HG03469 (cell line): Measurements from ENCODE around the gene HBG1.
A peak's percentile ranks its signal among the peaks of the same experiment; 100 is the strongest.

Experiments
- ATAC-seq: cut with Tn5 transposase; IDR thresholded peaks from one replicate; pipeline ENCODE4 v1.9.1; 2021; ENCODE audit warnings: mild to moderate bottlenecking, moderate library complexity, moderate number of reproducible peaks; ENCODE audit not compliant: unreplicated experiment

The HBG1 gene

GRCh38 chr11:5247472-5248192 is 2.0 kb downstream of the HBG1 start:
- no peak for ATAC-seq

- no peak for ATAC-seq
Measured at GRCh38 chr11:5246772-5247471, 2.7 kb downstream of the HBG1 start.

- no peak for ATAC-seq
Measured at GRCh38 chr11:5245155-5245554, 4.5 kb downstream of the HBG1 start.

GRCh38 chr11:5243816-5244180 is 5.9 kb downstream of the HBG1 start:
- ATAC-seq, result no peak

GRCh38 chr11:5242933-5243815 is 6.5 kb downstream of the HBG1 start:
- ATAC-seq, result no peak

- ATAC-seq, result no peak
Measured at GRCh38 chr11:5242208-5242607, 7.4 kb downstream of the HBG1 start.

GRCh38 chr11:5241458-5241857 is 8.2 kb downstream of the HBG1 start:
- no peak for ATAC-seq

GRCh38 chr11:5240458-5240857 is 9.2 kb downstream of the HBG1 start:
- no peak for ATAC-seq

- ATAC-seq, result no peak
Measured at GRCh38 chr11:5240056-5240455, 9.6 kb downstream of the HBG1 start.

- ATAC-seq, result no peak
Measured at GRCh38 chr11:5239046-5239445, 10.6 kb downstream of the HBG1 start.

- no peak for ATAC-seq
Measured at GRCh38 chr11:5238486-5238885, 11.2 kb downstream of the HBG1 start.

- no peak for ATAC-seq
Measured at GRCh38 chr11:5237420-5237819, 12.2 kb downstream of the HBG1 start.

GRCh38 chr11:5235364-5236095 is 14.1 kb downstream of the HBG1 start:
- ATAC-seq, result no peak

- ATAC-seq, result peak; percentile 71
Measured at GRCh38 chr11:5234381-5234834, 15.2 kb downstream of the HBG1 start, which contains the start of gene HBD. TSS of gene HBD (minus strand) at chr11:5234483. CDS start at chr11:5234433, 50 bp downstream.

- ATAC-seq, result no peak
Measured at GRCh38 chr11:5233307-5233706, 16.4 kb downstream of the HBG1 start.

- ATAC-seq, result no peak
Measured at GRCh38 chr11:5232821-5233220, 16.8 kb downstream of the HBG1 start.

- no peak for ATAC-seq
Measured at GRCh38 chr11:5232176-5232575, 17.5 kb downstream of the HBG1 start.

- ATAC-seq, result no peak
Measured at GRCh38 chr11:5231111-5231510, 18.5 kb downstream of the HBG1 start.

GRCh38 chr11:5230266-5230665 is 19.4 kb downstream of the HBG1 start:
- no peak for ATAC-seq

GRCh38 chr11:5229796-5230195 is 19.9 kb downstream of the HBG1 start:
- no peak for ATAC-seq

GRCh38 chr11:5229356-5229755 is 20.3 kb downstream of the HBG1 start:
- ATAC-seq, result no peak
